ENCODE data around the gene CDH13. TPM values are rescaled to one million over a fixed set of nuclear protein-coding genes. Genes with fewer than 3 reads are reported as not detected.

CDH13 gene
- polyA plus RNA-seq, 1 donor from 2014 or later, result 3.2 TPM

- H2AFZ ChIP-seq (ENCODE audit: low read depth, low read length), result no peak overlapping the region
- no peaks in the 10 kb centered on the region for H3K36me3 ChIP-seq (ENCODE audit: insufficient read depth, low read length)
- H4K20me1 ChIP-seq (ENCODE audit: insufficient read depth), result no peaks in the 10 kb centered on the region
- H3K4me2 ChIP-seq (ENCODE audit: low read length), result no peak overlapping the region
- TF ChIP-seq, protein P1, sequence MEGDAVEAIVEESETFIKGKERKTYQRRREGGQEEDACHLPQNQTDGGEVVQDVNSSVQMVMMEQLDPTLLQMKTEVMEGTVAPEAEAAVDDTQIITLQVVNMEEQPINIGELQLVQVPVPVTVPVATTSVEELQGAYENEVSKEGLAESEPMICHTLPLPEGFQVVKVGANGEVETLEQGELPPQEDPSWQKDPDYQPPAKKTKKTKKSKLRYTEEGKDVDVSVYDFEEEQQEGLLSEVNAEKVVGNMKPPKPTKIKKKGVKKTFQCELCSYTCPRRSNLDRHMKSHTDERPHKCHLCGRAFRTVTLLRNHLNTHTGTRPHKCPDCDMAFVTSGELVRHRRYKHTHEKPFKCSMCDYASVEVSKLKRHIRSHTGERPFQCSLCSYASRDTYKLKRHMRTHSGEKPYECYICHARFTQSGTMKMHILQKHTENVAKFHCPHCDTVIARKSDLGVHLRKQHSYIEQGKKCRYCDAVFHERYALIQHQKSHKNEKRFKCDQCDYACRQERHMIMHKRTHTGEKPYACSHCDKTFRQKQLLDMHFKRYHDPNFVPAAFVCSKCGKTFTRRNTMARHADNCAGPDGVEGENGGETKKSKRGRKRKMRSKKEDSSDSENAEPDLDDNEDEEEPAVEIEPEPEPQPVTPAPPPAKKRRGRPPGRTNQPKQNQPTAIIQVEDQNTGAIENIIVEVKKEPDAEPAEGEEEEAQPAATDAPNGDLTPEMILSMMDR (IDR thresholded peaks at IDR 0.05; ENCODE audit: poor library complexity, severe bottlenecking), result no peak
- TF ChIP-seq RAD21 (conservative IDR thresholded peaks at IDR 0.05), result no peak
- TF ChIP-seq MXI1 (conservative IDR thresholded peaks at IDR 0.05; ENCODE audit: poor library complexity, severe bottlenecking), result no peak
- TF ChIP-seq EZH2 (IDR thresholded peaks at IDR 0.05; ENCODE audit: borderline replicate concordance, insufficient read depth, low read length, poor library complexity, severe bottlenecking), result no peak
- no peak for TF ChIP-seq POLR2AphosphoS5 (IDR thresholded peaks at IDR 0.05)
- no peak for TF ChIP-seq EP300 (conservative IDR thresholded peaks at IDR 0.05; ENCODE audit: poor library complexity, severe bottlenecking)
- no peak for TF ChIP-seq SMC3 (conservative IDR thresholded peaks at IDR 0.05; ENCODE audit: poor library complexity)
- H3F3A ChIP-seq (ENCODE audit: insufficient read depth, low read length, poor library complexity, severe bottlenecking), result no peaks in the 10 kb centered on the region
- H3K9me2 ChIP-seq (ENCODE audit: insufficient read depth, low read length), result no peaks in the 10 kb centered on the region
- no peaks in the 10 kb centered on the region for H3K79me2 ChIP-seq (replicated peaks; ENCODE audit: insufficient read depth, low read length)
- H3K9ac ChIP-seq (ENCODE audit: low read length), result no peak overlapping the region
- no peak overlapping the region for H3K27ac ChIP-seq (ENCODE audit: low read length)
- H3K4me3 ChIP-seq (ENCODE audit: low read length), result no peak overlapping the region
- no peaks in the 10 kb centered on the region for H3K27me3 ChIP-seq (ENCODE audit: insufficient read depth, low read depth, low read length)
- H3K9me3 ChIP-seq (ENCODE audit: low read length), result no peaks in the 10 kb centered on the region
These were observed 1090.5 kb downstream of the CDH13 start for GRCh38 chr16:83717308-83717707.

- no peak overlapping the region for H2AFZ ChIP-seq (ENCODE audit: low read depth, low read length)
- H3K9ac ChIP-seq (ENCODE audit: low read length), result no peak overlapping the region
- H3K9me2 ChIP-seq (ENCODE audit: insufficient read depth, low read length), result no peaks in the 10 kb centered on the region
- H3K4me3 ChIP-seq (ENCODE audit: low read length), result no peak overlapping the region
- H3K27ac ChIP-seq (ENCODE audit: low read length), result no peak overlapping the region
- no peaks in the 10 kb centered on the region for H3K79me2 ChIP-seq (replicated peaks; ENCODE audit: insufficient read depth, low read length)
- H3K27me3 ChIP-seq (ENCODE audit: insufficient read depth, low read depth, low read length), result no peaks in the 10 kb centered on the region
- no peaks in the 10 kb centered on the region for H3F3A ChIP-seq (ENCODE audit: insufficient read depth, low read length, poor library complexity, severe bottlenecking)
- H3K9me3 ChIP-seq (ENCODE audit: low read length), result no peaks in the 10 kb centered on the region
- H4K20me1 ChIP-seq (ENCODE audit: insufficient read depth), result no peaks in the 10 kb centered on the region
- TF ChIP-seq MXI1 (conservative IDR thresholded peaks at IDR 0.05; ENCODE audit: poor library complexity, severe bottlenecking), result no peak
- TF ChIP-seq, protein P1 (IDR thresholded peaks at IDR 0.05; ENCODE audit: poor library complexity, severe bottlenecking), result no peak
- no peak overlapping the region for H3K4me2 ChIP-seq (ENCODE audit: low read length)
- H3K36me3 ChIP-seq (ENCODE audit: insufficient read depth, low read length), result no peaks in the 10 kb centered on the region
These were observed 1091.0 kb downstream of the CDH13 start for GRCh38 chr16:83717814-83718213.

DNA sequence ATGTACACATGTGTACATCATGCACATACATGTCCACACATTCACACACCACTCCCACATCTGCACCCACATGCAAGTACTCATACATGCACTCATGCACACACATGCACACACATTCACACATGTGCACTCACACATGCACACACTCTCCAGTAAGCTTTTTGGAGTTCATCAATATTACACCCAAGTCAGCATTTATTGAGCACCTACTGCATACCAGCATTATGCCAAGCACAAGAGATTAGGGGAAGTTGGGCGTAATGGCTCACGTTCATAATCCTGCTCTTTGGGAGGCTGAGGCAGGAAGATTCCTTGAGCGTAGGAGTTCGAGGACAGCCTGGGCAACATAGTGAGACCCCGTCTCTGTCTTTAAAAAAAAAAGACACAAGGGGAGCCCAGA is 1093.4 kb downstream of the CDH13 start:
- Histone ChIP-seq H3K9ac (ENCODE audit: low read length) (no peak overlapping the region), H2AFZ (ENCODE audit: low read depth, low read length) (no peak overlapping the region), H3K36me3 (ENCODE audit: insufficient read depth, low read length) (no peaks in the 10 kb centered on the region), H3K27me3 (ENCODE audit: insufficient read depth, low read depth, low read length) (no peaks in the 10 kb centered on the region), H3F3A (ENCODE audit: insufficient read depth, low read length, poor library complexity, severe bottlenecking) (no peaks in the 10 kb centered on the region), H3K27ac (ENCODE audit: low read length) (no peak overlapping the region), H3K4me3 (ENCODE audit: low read length) (no peak overlapping the region), H3K9me3 (ENCODE audit: low read length) (no peaks in the 10 kb centered on the region), H3K4me2 (ENCODE audit: low read length) (no peak overlapping the region), H3K9me2 (ENCODE audit: insufficient read depth, low read length) (no peaks in the 10 kb centered on the region), H3K79me2 (replicated peaks; ENCODE audit: insufficient read depth, low read length) (no peaks in the 10 kb centered on the region), H4K20me1 (ENCODE audit: insufficient read depth) (no peaks in the 10 kb centered on the region)
- TF ChIP-seq REST (IDR thresholded peaks at IDR 0.05; ENCODE audit: borderline replicate concordance), result no peak
- TF ChIP-seq EZH2 (IDR thresholded peaks at IDR 0.05; ENCODE audit: borderline replicate concordance, insufficient read depth, low read length, poor library complexity, severe bottlenecking), result no peak
- TF ChIP-seq EP300 (conservative IDR thresholded peaks at IDR 0.05; ENCODE audit: poor library complexity, severe bottlenecking), result no peak
- TF ChIP-seq TAF1 (IDR thresholded peaks at IDR 0.05; ENCODE audit: low read depth), result no peak
- no peak for TF ChIP-seq RAD21 (conservative IDR thresholded peaks at IDR 0.05)
- TF ChIP-seq, protein P1 (IDR thresholded peaks at IDR 0.05; ENCODE audit: poor library complexity, severe bottlenecking), result no peak
- TF ChIP-seq POLR2AphosphoS5 (IDR thresholded peaks at IDR 0.05), result no peak
- no peak for TF ChIP-seq MXI1 (conservative IDR thresholded peaks at IDR 0.05; ENCODE audit: poor library complexity, severe bottlenecking)
- no peak for TF ChIP-seq SMC3 (conservative IDR thresholded peaks at IDR 0.05; ENCODE audit: poor library complexity)

All from neural cell (in vitro differentiated cells).